Chondrocyte (in vitro differentiated cells): ENCODE measurements around the gene HNRNPC. TPM values are rescaled to one million over a fixed set of nuclear protein-coding genes. Genes with fewer than 3 reads are reported as not detected.

Source experiments
- DNase-seq: peaks from one replicate; pipeline ENCODE4 v3.0.0; 2021; ENCODE audit warnings: mixed read lengths, low spot score
- H3K27ac Mint-ChIP-seq: one replicate; pipeline ENCODE4 v1.8.0; 2021; ENCODE audit warnings: mild to moderate bottlenecking, moderate library complexity, mixed read lengths; ENCODE audit not compliant: unreplicated experiment
- H3K27me3 Mint-ChIP-seq: 2 replicates; pipeline ENCODE4 v1.8.0; 2021; ENCODE audit warnings: low read depth, mixed read lengths
- H3K36me3 Mint-ChIP-seq: 2 replicates; pipeline ENCODE4 v1.8.0; 2021; ENCODE audit warnings: low read depth, mixed read lengths
- H3K4me1 Mint-ChIP-seq: 2 replicates; pipeline ENCODE4 v1.8.0; 2021; ENCODE audit warnings: low read depth, mild to moderate bottlenecking, mixed read lengths
- H3K4me3 Mint-ChIP-seq: one replicate; pipeline ENCODE4 v1.8.0; 2021; ENCODE audit warnings: mild to moderate bottlenecking, moderate library complexity, mixed read lengths; ENCODE audit not compliant: unreplicated experiment
- H3K9me3 Mint-ChIP-seq: 2 replicates; pipeline ENCODE4 v1.8.0; 2021; ENCODE audit warnings: low read depth, mixed read lengths
- total RNA-seq: library from RNA; stranded (reverse); gene quantifications from 3 replicates; pipeline ENCODE4 v1.2.1, GENCODE V29; 2021
- TF ChIP-seq, protein P1 (sequence below): fragments of 200-600 bp; sonication (generic); IDR thresholded peaks from 2 replicates; pipeline ENCODE4 v1.5.0; 2021; ENCODE audit warnings: antibody characterized with exemption, mild to moderate bottlenecking, moderate library complexity

HNRNPC gene
- total RNA-seq, 1 donor from 2014 or later, result 286 TPM

DNA sequence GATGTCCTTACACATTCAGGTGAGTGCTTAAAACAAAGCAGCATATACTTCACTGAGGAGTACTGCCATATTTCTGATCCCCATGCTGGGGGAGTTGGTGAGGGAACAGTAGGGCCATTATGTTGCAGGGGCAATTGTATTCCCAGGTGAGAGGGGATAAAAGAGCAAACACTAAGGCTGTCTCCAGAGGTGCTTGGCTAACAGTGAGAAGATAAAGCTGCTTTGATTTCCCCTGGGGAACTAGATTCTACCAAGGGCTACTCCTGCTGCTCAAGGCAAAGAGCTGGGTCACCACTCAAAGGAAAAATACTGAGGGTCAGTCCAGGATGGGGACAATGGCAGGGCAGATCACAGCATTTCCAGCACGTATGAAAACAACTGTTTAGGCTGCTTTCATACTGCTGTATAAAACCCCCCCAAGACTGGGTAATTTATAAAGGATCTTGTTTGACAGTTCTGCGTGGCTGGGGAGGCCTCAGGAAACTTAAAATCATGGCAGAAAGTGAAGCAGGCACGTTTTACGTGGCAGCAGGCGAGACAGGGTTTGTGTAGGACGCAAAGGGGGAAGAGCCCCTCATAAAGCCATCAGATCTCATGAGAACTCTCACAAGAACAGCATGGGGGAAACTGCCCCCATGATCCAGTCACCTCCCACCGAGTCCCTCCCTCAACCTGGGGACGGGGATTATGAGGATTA lies 65.6 kb downstream of the HNRNPC start:
- no peaks in the 10 kb centered on the region for H3K27me3 Mint-ChIP-seq
- peak overlapping the region; percentile 6 for H3K27ac Mint-ChIP-seq
- no peak for DNase-seq
- H3K4me3 Mint-ChIP-seq, result no peak overlapping the region
- no peaks in the 10 kb centered on the region for H3K9me3 Mint-ChIP-seq
- H3K4me1 Mint-ChIP-seq, result peaks cover 5% of the 10 kb centered on the region
- TF ChIP-seq, protein P1, sequence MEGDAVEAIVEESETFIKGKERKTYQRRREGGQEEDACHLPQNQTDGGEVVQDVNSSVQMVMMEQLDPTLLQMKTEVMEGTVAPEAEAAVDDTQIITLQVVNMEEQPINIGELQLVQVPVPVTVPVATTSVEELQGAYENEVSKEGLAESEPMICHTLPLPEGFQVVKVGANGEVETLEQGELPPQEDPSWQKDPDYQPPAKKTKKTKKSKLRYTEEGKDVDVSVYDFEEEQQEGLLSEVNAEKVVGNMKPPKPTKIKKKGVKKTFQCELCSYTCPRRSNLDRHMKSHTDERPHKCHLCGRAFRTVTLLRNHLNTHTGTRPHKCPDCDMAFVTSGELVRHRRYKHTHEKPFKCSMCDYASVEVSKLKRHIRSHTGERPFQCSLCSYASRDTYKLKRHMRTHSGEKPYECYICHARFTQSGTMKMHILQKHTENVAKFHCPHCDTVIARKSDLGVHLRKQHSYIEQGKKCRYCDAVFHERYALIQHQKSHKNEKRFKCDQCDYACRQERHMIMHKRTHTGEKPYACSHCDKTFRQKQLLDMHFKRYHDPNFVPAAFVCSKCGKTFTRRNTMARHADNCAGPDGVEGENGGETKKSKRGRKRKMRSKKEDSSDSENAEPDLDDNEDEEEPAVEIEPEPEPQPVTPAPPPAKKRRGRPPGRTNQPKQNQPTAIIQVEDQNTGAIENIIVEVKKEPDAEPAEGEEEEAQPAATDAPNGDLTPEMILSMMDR, result no peak
- peaks cover 56% of the 10 kb centered on the region for H3K36me3 Mint-ChIP-seq

DNA sequence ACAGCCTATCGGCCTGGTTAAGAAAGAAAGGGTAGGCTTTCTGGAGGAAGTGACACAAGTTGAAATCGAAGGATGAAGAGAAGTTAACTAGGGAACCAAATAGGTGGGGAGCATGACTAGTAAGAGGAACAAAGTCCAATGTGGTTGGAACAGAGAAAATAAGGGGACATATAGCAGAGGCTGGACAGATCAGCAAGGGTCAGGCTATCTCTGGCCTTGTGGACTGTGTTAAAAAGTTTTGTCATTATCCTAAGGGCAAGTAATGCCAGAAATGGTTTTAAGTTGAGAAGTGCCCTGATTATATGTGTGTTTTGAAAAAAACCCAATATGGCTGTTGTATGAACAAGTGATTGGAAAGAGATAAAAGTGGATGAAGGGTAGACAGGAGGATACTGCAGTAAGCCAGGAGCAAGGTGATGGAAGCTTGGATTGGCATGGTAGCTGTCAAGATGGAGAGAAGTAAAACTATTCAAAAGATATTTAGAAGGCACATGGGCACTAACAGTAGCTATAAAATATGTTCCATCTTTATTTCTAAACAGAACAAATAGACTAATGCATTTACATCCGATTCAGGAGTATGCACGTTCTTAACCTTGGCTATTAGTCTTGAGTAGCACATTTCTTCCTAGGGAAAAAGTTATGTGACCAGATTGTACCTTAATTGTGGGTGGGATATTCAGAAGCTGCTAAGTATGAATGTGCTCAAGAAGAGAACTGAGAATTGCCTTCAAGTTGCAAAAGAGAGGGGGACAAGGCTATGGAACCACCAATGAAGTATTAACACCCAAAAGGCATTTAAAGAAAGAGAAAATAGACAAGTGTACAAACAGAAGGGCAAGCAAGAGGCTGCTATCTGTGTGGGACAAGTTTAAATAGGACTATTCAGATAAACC lies 66.5 kb downstream of the HNRNPC start:
- peaks cover 5% of the 10 kb centered on the region for H3K4me1 Mint-ChIP-seq
- no peak for DNase-seq
- H3K27ac Mint-ChIP-seq, result no peak overlapping the region
- H3K9me3 Mint-ChIP-seq, result peaks cover 3% of the 10 kb centered on the region
- no peaks in the 10 kb centered on the region for H3K27me3 Mint-ChIP-seq
- TF ChIP-seq, protein P1, result no peak
- H3K4me3 Mint-ChIP-seq, result no peak overlapping the region
- peaks cover 47% of the 10 kb centered on the region for H3K36me3 Mint-ChIP-seq

DNA sequence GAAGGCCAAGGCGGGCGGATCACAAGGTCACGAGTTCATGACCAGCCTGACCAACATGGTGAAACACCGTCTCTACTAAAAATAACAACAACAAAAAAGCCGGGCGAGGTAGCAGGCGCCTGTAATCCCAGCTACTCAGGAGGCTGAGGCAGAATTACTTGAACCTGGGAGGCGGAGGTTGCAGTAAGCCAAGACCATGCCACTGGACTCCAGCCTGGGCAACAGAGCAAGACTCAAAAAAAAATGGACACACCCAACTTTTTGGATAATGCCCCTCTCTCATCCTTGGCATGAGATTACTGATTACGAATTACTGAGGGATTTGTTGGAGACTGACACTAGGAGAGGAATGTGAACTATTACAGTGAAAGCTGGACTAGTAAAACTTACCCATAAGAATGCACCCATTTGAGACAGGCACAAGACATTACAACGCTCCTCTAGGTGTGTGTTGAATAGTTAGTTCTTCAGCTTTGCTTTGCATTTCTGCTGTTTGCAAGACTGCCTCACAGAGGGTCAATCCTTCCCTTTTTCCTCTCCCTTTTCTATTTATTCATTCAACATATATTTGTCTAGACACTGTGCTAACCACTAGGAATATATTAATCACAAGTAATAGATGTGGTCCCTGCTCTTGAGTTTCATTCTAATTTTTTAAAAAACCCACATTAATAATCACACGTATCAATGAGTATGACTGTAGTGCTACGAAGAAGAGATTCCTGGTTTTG lies 67.3 kb downstream of the HNRNPC start:
- H3K36me3 Mint-ChIP-seq, result peaks cover 42% of the 10 kb centered on the region
- H3K27ac Mint-ChIP-seq, result no peak overlapping the region
- H3K27me3 Mint-ChIP-seq, result no peaks in the 10 kb centered on the region
- peaks cover 5% of the 10 kb centered on the region for H3K4me1 Mint-ChIP-seq
- H3K9me3 Mint-ChIP-seq, result peaks cover 10% of the 10 kb centered on the region
- DNase-seq, result no peak
- no peak overlapping the region for H3K4me3 Mint-ChIP-seq
- TF ChIP-seq, protein P1, result no peak

DNA sequence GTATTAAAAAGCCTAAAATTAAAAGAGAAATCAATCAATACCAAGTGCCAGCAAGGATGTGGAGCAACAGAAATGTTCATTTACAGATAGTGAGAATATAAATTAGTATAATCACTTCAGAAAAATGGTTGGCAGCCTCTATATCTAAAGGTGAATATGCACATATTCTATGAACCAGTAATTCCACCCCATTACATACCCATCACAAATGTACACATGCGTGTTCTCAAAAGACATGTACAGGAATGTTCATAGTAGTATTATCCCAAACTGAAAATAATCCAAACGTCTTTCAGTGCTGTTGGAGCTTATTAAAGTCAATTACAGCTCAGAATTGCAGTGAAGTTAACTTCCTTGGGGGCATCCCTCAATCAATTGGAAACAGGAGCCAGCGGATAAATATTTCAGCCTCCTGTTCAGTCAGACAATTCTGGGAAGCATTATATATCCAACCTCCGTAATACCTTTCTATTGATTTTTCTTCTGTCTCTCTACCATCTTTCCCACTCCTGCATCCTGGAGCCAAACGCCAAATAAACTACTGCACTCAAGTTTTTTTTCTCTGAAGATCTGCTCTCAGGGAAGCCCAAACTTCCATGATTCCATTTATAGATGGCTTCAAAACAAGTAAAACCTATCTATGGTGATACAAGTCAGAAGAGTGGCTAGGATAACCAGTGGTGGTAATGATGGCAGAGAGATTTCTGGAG lies 68.3 kb downstream of the HNRNPC start:
- Mint-ChIP-seq H3K4me1 (peaks cover 5% of the 10 kb centered on the region), H3K27ac (no peak overlapping the region), H3K27me3 (no peaks in the 10 kb centered on the region), H3K4me3 (no peak overlapping the region), H3K36me3 (peaks cover 32% of the 10 kb centered on the region), H3K9me3 (peaks cover 10% of the 10 kb centered on the region)
- TF ChIP-seq, protein P1, result no peak
- DNase-seq, result no peak
